ENCODE results near the gene TMEM37.
A peak's percentile ranks its signal among the peaks of the same experiment; 100 is the strongest.
"Not testable (repeated sequence)": the region's sequence is repeated elsewhere in the genome, so short reads cannot be mapped to it uniquely, and the experiment has no call there.

The TMEM37 gene

DNA sequence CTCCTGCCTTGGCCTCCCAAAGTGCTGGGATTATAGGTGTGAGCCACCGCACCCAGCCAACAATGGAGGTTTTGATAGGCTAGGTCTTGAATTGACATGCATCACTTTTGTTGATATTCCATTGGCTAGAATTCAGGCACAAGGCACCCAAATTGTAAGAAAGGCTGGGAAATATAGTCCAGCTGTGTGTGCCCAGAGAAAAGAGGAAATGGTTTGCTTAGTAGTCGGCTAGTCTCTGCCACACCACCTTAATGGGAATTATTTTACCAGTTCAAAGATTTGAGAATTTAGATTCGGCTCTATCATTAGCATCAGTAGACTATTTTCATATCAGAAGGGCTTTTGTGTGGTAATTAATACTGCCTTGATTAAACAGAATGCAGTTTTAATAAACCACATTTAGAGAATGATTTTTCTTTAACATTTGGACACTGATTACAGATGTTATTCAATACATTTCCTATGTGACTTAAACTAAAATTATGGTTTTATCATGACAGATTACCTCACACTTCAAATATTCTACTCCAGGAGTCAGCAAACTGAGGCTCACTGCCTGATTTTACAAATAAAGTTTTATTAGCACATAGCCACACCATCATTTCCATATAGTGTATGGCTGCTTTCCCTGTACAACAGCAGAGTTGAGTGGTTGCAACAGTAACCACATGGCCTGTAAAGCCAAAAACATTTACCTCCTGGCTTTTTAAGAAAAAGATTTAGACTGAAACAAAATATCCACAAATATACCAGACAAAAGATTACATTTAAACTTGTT is 37.5 kb upstream of the TMEM37 start:
- no peak overlapping the region for H3K4me3 ChIP-seq (ENCODE audit: low read depth, low read length)
- TF ChIP-seq CTCF (IDR thresholded peaks at IDR 0.05; ENCODE audit: borderline replicate concordance, insufficient read depth, low read depth, low read length): no peak

DNA sequence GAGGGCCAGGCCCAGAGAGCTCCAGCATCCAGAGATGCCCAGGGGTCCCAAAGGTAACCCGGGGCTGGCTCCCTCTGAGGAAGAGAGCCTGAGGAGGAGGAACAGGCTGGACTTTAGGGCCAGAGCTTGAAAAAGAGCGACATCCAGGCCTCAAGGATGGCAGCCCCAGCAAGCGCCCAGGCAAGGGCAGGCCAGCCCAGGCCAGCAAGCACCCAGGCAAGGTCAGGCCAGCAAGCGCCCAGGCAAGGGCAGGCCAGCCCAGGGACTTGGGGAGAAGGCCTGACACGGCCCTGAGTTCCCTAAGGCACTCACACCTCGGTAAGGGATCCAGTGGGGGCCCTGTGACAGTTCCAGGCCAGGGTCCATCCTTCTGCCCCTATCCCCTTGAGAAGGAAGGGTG is 34.5 kb upstream of the TMEM37 start:
- H3K4me3 ChIP-seq (ENCODE audit: low read depth, low read length): no peak overlapping the region
- TF ChIP-seq CTCF (IDR thresholded peaks at IDR 0.05; ENCODE audit: borderline replicate concordance, insufficient read depth, low read depth, low read length): no peak

- TF ChIP-seq CTCF (IDR thresholded peaks at IDR 0.05; ENCODE audit: borderline replicate concordance, insufficient read depth, low read depth, low read length): no peak
- H3K4me3 ChIP-seq (ENCODE audit: low read depth, low read length): no peak overlapping the region
Measured at GRCh38 chr2:119402106-119402505, 29.5 kb upstream of the TMEM37 start.

DNA sequence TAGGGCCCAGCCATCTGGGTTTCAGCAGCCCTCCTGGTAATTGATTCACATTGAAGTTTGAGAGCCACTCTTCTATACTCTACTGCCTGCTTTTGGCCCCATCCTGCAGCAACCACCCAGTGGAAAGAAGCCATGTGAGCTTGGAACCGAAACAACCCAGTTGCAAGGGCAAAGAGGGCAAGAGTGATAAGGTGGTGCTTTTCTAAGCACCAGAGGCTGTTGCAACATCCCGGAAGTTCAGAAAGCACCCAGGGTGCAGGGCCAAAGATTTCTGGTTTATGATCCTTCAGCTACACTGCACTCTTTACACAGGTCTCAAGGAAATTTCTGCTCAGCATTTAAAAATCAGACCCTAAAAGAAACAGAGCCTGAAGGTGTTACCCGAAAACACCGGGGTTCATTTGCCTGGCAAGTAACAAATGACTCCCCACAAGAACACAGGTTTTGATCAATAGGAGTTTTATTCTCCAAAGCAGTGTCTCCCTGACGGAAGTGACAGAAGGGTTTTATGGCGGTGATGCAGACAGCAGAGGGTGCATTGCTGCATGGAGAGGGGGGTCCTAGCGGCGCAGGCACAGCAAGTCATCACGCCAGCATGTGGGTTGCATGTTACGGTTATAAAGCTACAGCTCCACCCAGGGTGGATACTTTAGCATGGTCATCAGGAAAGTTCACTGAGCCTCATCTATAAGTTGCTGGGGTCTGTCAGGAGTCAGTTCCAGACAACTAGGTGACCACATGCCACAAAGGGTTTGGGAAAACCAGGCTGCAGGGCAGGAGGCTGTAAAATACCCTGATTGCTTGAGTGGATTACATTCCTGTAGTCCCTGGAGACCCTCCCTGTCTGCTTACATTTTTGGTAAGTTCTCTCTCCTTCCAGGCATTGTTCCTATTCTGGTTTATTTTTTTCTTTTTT is 28.8 kb upstream of the TMEM37 start:
- no peak for TF ChIP-seq CTCF (IDR thresholded peaks at IDR 0.05; ENCODE audit: borderline replicate concordance, insufficient read depth, low read depth, low read length)
- no peak overlapping the region for H3K4me3 ChIP-seq (ENCODE audit: low read depth, low read length)

DNA sequence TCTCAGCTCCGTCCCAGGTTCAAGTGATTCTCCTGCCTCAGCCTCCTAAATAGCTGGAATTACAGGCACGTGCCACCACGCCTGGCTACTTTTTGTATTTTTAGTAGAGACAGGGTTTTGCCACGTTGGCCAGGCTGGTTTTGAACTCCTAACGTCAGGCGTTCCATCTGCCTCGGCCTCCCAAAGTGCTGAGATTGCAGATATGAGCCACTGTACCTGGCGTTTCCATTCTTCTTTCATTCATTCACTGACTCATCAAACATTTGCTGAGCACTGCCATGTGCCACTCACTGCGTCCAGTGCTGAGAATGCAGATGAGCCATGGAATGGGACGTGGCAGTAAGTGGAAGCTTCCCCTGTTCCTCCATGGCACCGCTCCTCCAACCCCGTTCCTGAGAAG is 28.0 kb upstream of the TMEM37 start:
- H3K4me3 ChIP-seq (ENCODE audit: low read depth, low read length): not testable (repeated sequence)

- TF ChIP-seq CTCF (IDR thresholded peaks at IDR 0.05; ENCODE audit: borderline replicate concordance, insufficient read depth, low read depth, low read length): no peak
- no peak overlapping the region for H3K4me3 ChIP-seq (ENCODE audit: low read depth, low read length)
Measured at GRCh38 chr2:119405151-119405550, 26.5 kb upstream of the TMEM37 start.

GRCh38 chr2:119407430-119408220 is 24.0 kb upstream of the TMEM37 start:
- H3K4me3 ChIP-seq (ENCODE audit: low read depth, low read length): no peak overlapping the region
- TF ChIP-seq CTCF (IDR thresholded peaks at IDR 0.05; ENCODE audit: borderline replicate concordance, insufficient read depth, low read depth, low read length): peak; percentile 72

Measured in GM12875 (cell line).